OCI-LY7 (cell line): ENCODE measurements around the gene SMOC1. TPM values are rescaled to one million over a fixed set of nuclear protein-coding genes. Genes with fewer than 3 reads are reported as not detected.

ENCODE experiments used
- BruUV-seq: library from RNA; stranded (reverse); fragments of 400-500 nt; replicated peaks from 2 replicates; lab custom pipeline; 2021; lab: Mats Ljungman, UMichigan
- CTCF ChIA-PET: fragments of 300-600 bp; sonication (Branson Sonifier 250); formaldehyde crosslinking; loops from one replicate; lab custom pipeline; 2022; ENCODE audit warnings: antibody characterized with exemption; ENCODE audit not compliant: unreplicated experiment; lab: Charles Lee
- POLR2A ChIA-PET: fragments of 300-600 bp; sonication (Branson Sonifier 250); formaldehyde crosslinking; loops from one replicate; lab custom pipeline; 2022; ENCODE audit warnings: antibody characterized with exemption; lab: Charles Lee
- DNase-seq: peaks from one replicate; pipeline ENCODE4 v3.0.0-alpha.2; 2015; ENCODE audit warnings: low spot score
- H2AFZ ChIP-seq: fragments of 200-600 bp; sonication (generic), shearing (Covaris generic); 2 replicates; pipeline ENCODE4 v1.6.1; 2014; ENCODE audit warnings: mild to moderate bottlenecking, antibody characterized with exemption, low read length, moderate library complexity
- H3K27ac ChIP-seq: fragments of 200-600 bp; sonication (generic); 2 replicates; pipeline ENCODE4 v1.5.1; 2014; ENCODE audit warnings: mixed run types, low read depth, mild to moderate bottlenecking, moderate library complexity, low read length, inconsistent platforms; ENCODE audit not compliant: poor library complexity, severe bottlenecking
- H3K36me3 ChIP-seq: fragments of 200-600 bp; sonication (generic); 2 replicates; pipeline ENCODE4 v1.6.1; 2014; ENCODE audit warnings: mild to moderate bottlenecking, antibody characterized with exemption, low read length, moderate library complexity, mixed read lengths; ENCODE audit not compliant: insufficient read depth
- H3K4me1 ChIP-seq: fragments of 200-600 bp; sonication (generic); 2 replicates; pipeline ENCODE4 v1.5.1; 2014; ENCODE audit warnings: mild to moderate bottlenecking, low read length; ENCODE audit not compliant: insufficient read depth, poor library complexity, severe bottlenecking
- H3K4me2 ChIP-seq: fragments of 200-600 bp; sonication (generic); 2 replicates; pipeline ENCODE4 v1.6.1; 2014; ENCODE audit warnings: mild to moderate bottlenecking, low read length
- H3K4me3 ChIP-seq: fragments of 200-600 bp; sonication (generic); 2 replicates; pipeline ENCODE4 v1.5.1; 2014; ENCODE audit warnings: mild to moderate bottlenecking, low read depth, low read length; ENCODE audit not compliant: poor library complexity, severe bottlenecking
- H3K79me2 ChIP-seq: fragments of 200-600 bp; sonication (generic); 2 replicates; pipeline ENCODE4 v1.6.1; 2016; ENCODE audit warnings: low read depth, mild to moderate bottlenecking, low read length, moderate library complexity, mixed read lengths; ENCODE audit not compliant: insufficient read depth
- H3K9me2 ChIP-seq: fragments of 200-600 bp; sonication (generic); 2 replicates; pipeline ENCODE4 v1.6.1; 2016; ENCODE audit warnings: mild to moderate bottlenecking, low read length, mixed read lengths; ENCODE audit not compliant: insufficient read depth
- H3K9me3 ChIP-seq: fragments of 200-600 bp; sonication (generic); 2 replicates; pipeline ENCODE4 v1.6.1; 2014; ENCODE audit warnings: mild to moderate bottlenecking, mixed run types, low read length, mixed read lengths
- H4K20me1 ChIP-seq: fragments of 200-600 bp; sonication (generic); 2 replicates; pipeline ENCODE4 v1.6.1; 2014; ENCODE audit warnings: mild to moderate bottlenecking, antibody characterized with exemption, low read length, moderate library complexity, mixed read lengths; ENCODE audit not compliant: insufficient read depth
- CTCF ChIP-seq: fragments of 200-600 bp; sonication (generic); conservative IDR thresholded peaks from 2 replicates; pipeline ENCODE4 v1.5.1; 2014; ENCODE audit warnings: mild to moderate bottlenecking, antibody characterized with exemption, low read length, moderate library complexity, mixed read lengths
- EZH2phosphoT487 ChIP-seq: fragments of 200-600 bp; sonication (generic); IDR thresholded peaks from 2 replicates; pipeline ENCODE4 v1.6.1; 2018; ENCODE audit warnings: low read depth, borderline replicate concordance, mild to moderate bottlenecking, mixed run types, antibody characterized with exemption, low read length, moderate library complexity, mixed read lengths
- intact Hi-C: fragments of 100-400 bp; cut with micrococcal nuclease; formaldehyde crosslinking; loops from one replicate; pipeline ENCODE4 v1.10.0; 2022; ENCODE audit not compliant: unreplicated experiment
- total RNA-seq, 2 experiments: library from RNA; depleted of rRNA in 1 of 2; stranded (reverse); fragments of >200 nt in 1 of 2; shearing (Covaris generic) in 1 of 2; gene quantifications; 2 replicates each; pipeline ENCODE4 v1.2.3, GENCODE V29; 2014 to 2022

SMOC1 gene
- total RNA-seq, 2 experiments from 2014 or later = not detected

GRCh38 chr14:69850736-69851112, 28.5 kb upstream of the SMOC1 start:
- no peaks in the 10 kb centered on the region for H3K4me1 ChIP-seq
- H3K36me3 ChIP-seq = no peaks in the 10 kb centered on the region
- H3K79me2 ChIP-seq = no peaks in the 10 kb centered on the region
- DNase-seq = no peak
- H3K9me2 ChIP-seq = no peaks in the 10 kb centered on the region
- POLR2A ChIA-PET = no interaction called here
- no peak for TF ChIP-seq EZH2phosphoT487
- TF ChIP-seq CTCF = no peak
- no peak overlapping the region for H2AFZ ChIP-seq
- no TSS peak for BruUV-seq
- no peak overlapping the region for H3K4me2 ChIP-seq
- CTCF ChIA-PET = no interaction called here
- H3K9me3 ChIP-seq = no peaks in the 10 kb centered on the region
- no peak overlapping the region for H3K4me3 ChIP-seq
- H4K20me1 ChIP-seq = no peaks in the 10 kb centered on the region
- intact Hi-C loops = no loop called here
- no peak overlapping the region for H3K27ac ChIP-seq

- no peak overlapping the region for H3K27ac ChIP-seq
- no peak for DNase-seq
- CTCF ChIA-PET = interaction anchor here (0.6 kb wide), 1 partner anchor 975 kb away, joined by 4 read pairs; no protein-coding TSS in a partner anchor
- no peak overlapping the region for H2AFZ ChIP-seq
- intact Hi-C loops = no loop called here
- H3K4me2 ChIP-seq = no peak overlapping the region
- H3K4me1 ChIP-seq = no peaks in the 10 kb centered on the region
- H3K4me3 ChIP-seq = no peak overlapping the region
- H3K9me3 ChIP-seq = no peaks in the 10 kb centered on the region
- no peaks in the 10 kb centered on the region for H4K20me1 ChIP-seq
- H3K9me2 ChIP-seq = no peaks in the 10 kb centered on the region
- POLR2A ChIA-PET = no interaction called here
- H3K79me2 ChIP-seq = no peaks in the 10 kb centered on the region
- no TSS peak for BruUV-seq
- no peaks in the 10 kb centered on the region for H3K36me3 ChIP-seq
- no peak for TF ChIP-seq EZH2phosphoT487
- TF ChIP-seq CTCF = no peak
Measured at GRCh38 chr14:69852531-69853321, 26.5 kb upstream of the SMOC1 start.

- Histone ChIP-seq H3K4me3 (no peak overlapping the region), H3K9me2 (no peaks in the 10 kb centered on the region), H4K20me1 (no peaks in the 10 kb centered on the region), H3K4me2 (no peak overlapping the region), H3K27ac (no peak overlapping the region), H3K36me3 (no peaks in the 10 kb centered on the region), H3K9me3 (no peaks in the 10 kb centered on the region), H2AFZ (no peak overlapping the region), H3K4me1 (no peaks in the 10 kb centered on the region), H3K79me2 (no peaks in the 10 kb centered on the region)
- BruUV-seq = no TSS peak
- no peak for TF ChIP-seq EZH2phosphoT487
- no peak for TF ChIP-seq CTCF
- intact Hi-C loops = no loop called here
- CTCF ChIA-PET = no interaction called here
- no peak for DNase-seq
- POLR2A ChIA-PET = no interaction called here
Measured at GRCh38 chr14:69853774-69854173, 25.4 kb upstream of the SMOC1 start.
